HepG2 (cell line): ENCODE data around the gene DNAJB12. TPM values are rescaled to one million over a fixed set of nuclear protein-coding genes. Genes with fewer than 3 reads are reported as not detected.
A peak's percentile ranks its signal among the peaks of the same experiment; 100 is the strongest.

Experiments used
- DRAP1 ChIP-seq: IDR thresholded peaks from 2 replicates; pipeline ENCODE4 v1.6.1; 2016; ENCODE audit warnings: missing genetic modification reagents, missing compliant biosample characterization
- HMGXB4 ChIP-seq, 2 experiments: sonication (generic) in 1 of 2; formaldehyde crosslinking in 1 of 2; IDR thresholded peaks; 2 replicates each; pipeline versions ENCODE4 v1.4.0 to v1.6.1; 2018 to 2020; ENCODE audit warnings: missing genetic modification reagents in 2 of 2, borderline replicate concordance in 1 of 2, low read depth in 1 of 2, mild to moderate bottlenecking in 1 of 2, missing biosample characterization in 1 of 2
- IKZF4 ChIP-seq: sonication (generic); formaldehyde crosslinking; IDR thresholded peaks from 2 replicates; pipeline ENCODE4 v1.5.1; 2020; ENCODE audit warnings: borderline replicate concordance, mild to moderate bottlenecking, low read depth, missing genetic modification reagents; ENCODE audit errors: not compliant biosample characterization
- MEIS1 ChIP-seq: sonication (generic); formaldehyde crosslinking; IDR thresholded peaks from 2 replicates; pipeline ENCODE4 v1.9.0; 2021; ENCODE audit warnings: mild to moderate bottlenecking, missing genetic modification reagents, moderate library complexity, borderline replicate concordance
- SP5 ChIP-seq: IDR thresholded peaks from 2 replicates; pipeline ENCODE4 v1.6.1; 2016; ENCODE audit warnings: low read depth, borderline replicate concordance
- TAF1 ChIP-seq: sonication (generic); formaldehyde crosslinking; IDR thresholded peaks from 2 replicates; pipeline ENCODE4 v1.4.0; 2020; ENCODE audit warnings: missing genetic modification reagents
- ZBTB40 ChIP-seq, 2 experiments: fragments of 450-650 bp in 1 of 2; sonication (generic) in 1 of 2; formaldehyde crosslinking in 1 of 2; IDR thresholded peaks; 2 replicates each; pipeline versions ENCODE4 v1.6.1 to v1.8.0; 2016 to 2022; ENCODE audit warnings: antibody characterized with exemption in 1 of 2, mild to moderate bottlenecking in 1 of 2, missing genetic modification reagents in 1 of 2
- ZBTB46 ChIP-seq: sonication (generic); formaldehyde crosslinking; IDR thresholded peaks from 2 replicates; pipeline ENCODE4 v1.4.0; 2020; ENCODE audit warnings: mild to moderate bottlenecking, missing genetic modification reagents, borderline replicate concordance
- ZNF335 ChIP-seq: sonication (generic); formaldehyde crosslinking; IDR thresholded peaks from 2 replicates; pipeline ENCODE4 v1.4.0; 2020; ENCODE audit warnings: missing genetic modification reagents
- ZNF549 ChIP-seq: sonication (generic); formaldehyde crosslinking; IDR thresholded peaks from 2 replicates; pipeline ENCODE4 v1.5.0; 2020; ENCODE audit warnings: missing genetic modification reagents
- polyA plus RNA-seq, 8 experiments: library from polyadenylated mRNA; depleted of rRNA in 3 of 8; stranded (reverse) in 7 of 8; unstranded in 1 of 8; fragments of >200 nt; fragmentation: Illumina TruSeq in 4 of 8; extraction: Trizol in 4 of 8; gene quantifications; 2 replicates each; pipeline versions ENCODE4 v1.2.1 to v1.2.3, GENCODE V29; 2011 to 2016; ENCODE audit warnings: low read depth in 4 of 8, missing spikeins in 1 of 8, mixed read lengths in 1 of 8; ENCODE audit not compliant: insufficient read depth in 1 of 8
- total RNA-seq, 5 experiments: library from RNA; depleted of rRNA; stranded (reverse); fragments of >200 nt; fragmentation: Illumina TruSeq; extraction: Trizol; gene quantifications; 2 replicates each; pipeline ENCODE4 v1.2.3, GENCODE V29; 2016; ENCODE audit warnings: low read depth in 1 of 5
- TF ChIP-seq, protein P1 (sequence below): sonication (generic); formaldehyde crosslinking; conservative IDR thresholded peaks from 2 replicates; pipeline ENCODE4 v1.8.0; 2022; ENCODE audit warnings: low read depth, missing genetic modification reagents

DNAJB12 gene
- total and polyA plus RNA-seq, 2 of the 13 experiments (the other 11 are each of a cell fraction or from before 2014, with no cell fraction given) = 10.8 to 18.2 TPM

- TF ChIP-seq, protein P1, sequence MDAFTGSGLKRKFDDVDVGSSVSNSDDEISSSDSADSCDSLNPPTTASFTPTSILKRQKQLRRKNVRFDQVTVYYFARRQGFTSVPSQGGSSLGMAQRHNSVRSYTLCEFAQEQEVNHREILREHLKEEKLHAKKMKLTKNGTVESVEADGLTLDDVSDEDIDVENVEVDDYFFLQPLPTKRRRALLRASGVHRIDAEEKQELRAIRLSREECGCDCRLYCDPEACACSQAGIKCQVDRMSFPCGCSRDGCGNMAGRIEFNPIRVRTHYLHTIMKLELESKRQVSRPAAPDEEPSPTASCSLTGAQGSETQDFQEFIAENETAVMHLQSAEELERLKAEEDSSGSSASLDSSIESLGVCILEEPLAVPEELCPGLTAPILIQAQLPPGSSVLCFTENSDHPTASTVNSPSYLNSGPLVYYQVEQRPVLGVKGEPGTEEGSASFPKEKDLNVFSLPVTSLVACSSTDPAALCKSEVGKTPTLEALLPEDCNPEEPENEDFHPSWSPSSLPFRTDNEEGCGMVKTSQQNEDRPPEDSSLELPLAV (CRISPR knock-in tag) = no peak
- TF ChIP-seq DRAP1 (CRISPR knock-in tag) (no peak; the same call in 1 of the 2 replicates), ZNF335 (no peak; the same call in 1 of the 2 replicates), SP5 (CRISPR knock-in tag) (peak; percentile 71; the same call in 1 of the 2 replicates), HMGXB4 (CRISPR knock-in tag; IDR thresholded peaks at IDR 0.05; ENCODE audit: borderline replicate concordance in 1 of 2, low read depth in 1 of 2) (peak; percentile 89 to 91), ZNF549 (CRISPR knock-in tag) (no peak), IKZF4 (CRISPR knock-in tag) (peak; percentile 43), TAF1 (CRISPR knock-in tag) (peak; percentile 77), ZBTB46 (CRISPR knock-in tag) (no peak), MEIS1 (CRISPR knock-in tag) (peak; percentile 73; the same call in 1 of the 2 replicates), ZBTB40 (IDR thresholded peaks at IDR 0.05) (no peak), ZBTB40 (CRISPR knock-in tag; IDR thresholded peaks at IDR 0.05) (peak; percentile 87)
Observed at GRCh38 chr10:72354356-72355213, at the start of gene DNAJB12 (continued).
